ENCODE measurements around the gene DCC.

The DCC gene

GRCh38 chr18:52874774-52875173 is 534.8 kb downstream of the DCC start:
- no peaks in the 10 kb centered on the region for H3K27me3 ChIP-seq (ENCODE audit: control insufficient read depth, insufficient read depth, low read length)
- H3K27ac ChIP-seq (ENCODE audit: low read length) = no peak overlapping the region
- no peak overlapping the region for H3K4me3 ChIP-seq (ENCODE audit: low read length)
- no peaks in the 10 kb centered on the region for H3K36me3 ChIP-seq (ENCODE audit: control insufficient read depth, insufficient read depth, low read length)
- no CpG with 5 or more reads among the region's 3 CpGs for WGBS (ENCODE audit: insufficient coverage, insufficient read length)
- H3K9me3 ChIP-seq (ENCODE audit: control insufficient read depth, insufficient read depth, low read length) = no peaks in the 10 kb centered on the region
- DNase-seq (ENCODE audit: low read depth, low spot score) = no peak
- H3K4me1 ChIP-seq (ENCODE audit: control insufficient read depth, insufficient read depth, low read length) = peaks cover 3% of the 10 kb centered on the region

GRCh38 chr18:52875725-52876124 is 535.7 kb downstream of the DCC start:
- H3K4me1 ChIP-seq (ENCODE audit: control insufficient read depth, insufficient read depth, low read length) = no peaks in the 10 kb centered on the region
- no CpG with 5 or more reads among the region's 5 CpGs for WGBS (ENCODE audit: insufficient coverage, insufficient read length)

GRCh38 chr18:52888014-52888413 is 548.0 kb downstream of the DCC start:
- H3K27ac ChIP-seq (ENCODE audit: low read length) = no peak overlapping the region
- H3K36me3 ChIP-seq (ENCODE audit: control insufficient read depth, insufficient read depth, low read length) = no peaks in the 10 kb centered on the region
- no peaks in the 10 kb centered on the region for H3K4me1 ChIP-seq (ENCODE audit: control insufficient read depth, insufficient read depth, low read length)
- H3K27me3 ChIP-seq (ENCODE audit: control insufficient read depth, insufficient read depth, low read length) = no peaks in the 10 kb centered on the region
- no peaks in the 10 kb centered on the region for H3K9me3 ChIP-seq (ENCODE audit: control insufficient read depth, insufficient read depth, low read length)
- DNase-seq (ENCODE audit: low read depth, low spot score) = no peak
- H3K4me3 ChIP-seq (ENCODE audit: low read length) = no peak overlapping the region

More at GRCh38 chr18:52875725-52876124, 535.7 kb downstream of the DCC start:
- no peak overlapping the region for H3K27ac ChIP-seq (ENCODE audit: low read length)
- H3K36me3 ChIP-seq (ENCODE audit: control insufficient read depth, insufficient read depth, low read length) = no peaks in the 10 kb centered on the region
- H3K9me3 ChIP-seq (ENCODE audit: control insufficient read depth, insufficient read depth, low read length) = no peaks in the 10 kb centered on the region
- no peak for DNase-seq (ENCODE audit: low read depth, low spot score)
- no peaks in the 10 kb centered on the region for H3K27me3 ChIP-seq (ENCODE audit: control insufficient read depth, insufficient read depth, low read length)
- no peak overlapping the region for H3K4me3 ChIP-seq (ENCODE audit: low read length)

GRCh38 chr18:52894801-52895200 is 554.8 kb downstream of the DCC start:
- no peak for DNase-seq (ENCODE audit: low read depth, low spot score)
- Histone ChIP-seq H3K27ac (ENCODE audit: low read length) (no peak overlapping the region), H3K36me3 (ENCODE audit: control insufficient read depth, insufficient read depth, low read length) (no peaks in the 10 kb centered on the region), H3K4me3 (ENCODE audit: low read length) (no peak overlapping the region), H3K9me3 (ENCODE audit: control insufficient read depth, insufficient read depth, low read length) (no peaks in the 10 kb centered on the region), H3K4me1 (ENCODE audit: control insufficient read depth, insufficient read depth, low read length) (no peaks in the 10 kb centered on the region), H3K27me3 (ENCODE audit: control insufficient read depth, insufficient read depth, low read length) (no peaks in the 10 kb centered on the region)
- WGBS (ENCODE audit: insufficient coverage, insufficient read length) = no CpG with 5 or more reads among the region's 3 CpGs

- H3K27ac ChIP-seq (ENCODE audit: low read length) = no peak overlapping the region
- H3K4me1 ChIP-seq (ENCODE audit: control insufficient read depth, insufficient read depth, low read length) = no peaks in the 10 kb centered on the region
- no peaks in the 10 kb centered on the region for H3K27me3 ChIP-seq (ENCODE audit: control insufficient read depth, insufficient read depth, low read length)
- H3K9me3 ChIP-seq (ENCODE audit: control insufficient read depth, insufficient read depth, low read length) = no peaks in the 10 kb centered on the region
- H3K36me3 ChIP-seq (ENCODE audit: control insufficient read depth, insufficient read depth, low read length) = no peaks in the 10 kb centered on the region
- no peak for DNase-seq (ENCODE audit: low read depth, low spot score)
- no CpG with 5 or more reads among the region's 5 CpGs for WGBS (ENCODE audit: insufficient coverage, insufficient read length)
- no peak overlapping the region for H3K4me3 ChIP-seq (ENCODE audit: low read length)
Observed at GRCh38 chr18:52897611-52898484, 557.9 kb downstream of the DCC start.

- DNase-seq (ENCODE audit: low read depth, low spot score) = no peak
- Histone ChIP-seq H3K27ac (ENCODE audit: low read length) (no peak overlapping the region), H3K36me3 (ENCODE audit: control insufficient read depth, insufficient read depth, low read length) (no peaks in the 10 kb centered on the region), H3K4me3 (ENCODE audit: low read length) (no peak overlapping the region), H3K4me1 (ENCODE audit: control insufficient read depth, insufficient read depth, low read length) (no peaks in the 10 kb centered on the region), H3K9me3 (ENCODE audit: control insufficient read depth, insufficient read depth, low read length) (no peaks in the 10 kb centered on the region), H3K27me3 (ENCODE audit: control insufficient read depth, insufficient read depth, low read length) (no peaks in the 10 kb centered on the region)
- WGBS (ENCODE audit: insufficient coverage, insufficient read length) = no CpG with 5 or more reads among the region's 3 CpGs
Observed at GRCh38 chr18:52898485-52899058, 558.6 kb downstream of the DCC start.

- WGBS (ENCODE audit: insufficient coverage, insufficient read length) = no CpG with 5 or more reads among the region's 3 CpGs
- DNase-seq (ENCODE audit: low read depth, low spot score) = no peak
Observed at GRCh38 chr18:52902188-52902587, 562.2 kb downstream of the DCC start.

GRCh38 chr18:52903857-52904256 is 563.9 kb downstream of the DCC start:
- WGBS (ENCODE audit: insufficient coverage, insufficient read length) = no CpG with 5 or more reads among the region's 3 CpGs
- peak; percentile 27 for DNase-seq (ENCODE audit: low read depth, low spot score)
- Histone ChIP-seq H3K36me3 (ENCODE audit: control insufficient read depth, insufficient read depth, low read length) (no peaks in the 10 kb centered on the region), H3K27me3 (ENCODE audit: control insufficient read depth, insufficient read depth, low read length) (no peaks in the 10 kb centered on the region), H3K4me3 (ENCODE audit: low read length) (no peak overlapping the region), H3K27ac (ENCODE audit: low read length) (no peak overlapping the region), H3K9me3 (ENCODE audit: control insufficient read depth, insufficient read depth, low read length) (no peaks in the 10 kb centered on the region), H3K4me1 (ENCODE audit: control insufficient read depth, insufficient read depth, low read length) (no peaks in the 10 kb centered on the region)

More at GRCh38 chr18:52902188-52902587, 562.2 kb downstream of the DCC start:
- Histone ChIP-seq H3K4me3 (ENCODE audit: low read length) (no peak overlapping the region), H3K27ac (ENCODE audit: low read length) (no peak overlapping the region), H3K4me1 (ENCODE audit: control insufficient read depth, insufficient read depth, low read length) (no peaks in the 10 kb centered on the region), H3K27me3 (ENCODE audit: control insufficient read depth, insufficient read depth, low read length) (no peaks in the 10 kb centered on the region), H3K36me3 (ENCODE audit: control insufficient read depth, insufficient read depth, low read length) (no peaks in the 10 kb centered on the region), H3K9me3 (ENCODE audit: control insufficient read depth, insufficient read depth, low read length) (no peaks in the 10 kb centered on the region)

- no peaks in the 10 kb centered on the region for H3K27me3 ChIP-seq (ENCODE audit: control insufficient read depth, insufficient read depth, low read length)
- no peak overlapping the region for H3K27ac ChIP-seq (ENCODE audit: low read length)
- H3K36me3 ChIP-seq (ENCODE audit: control insufficient read depth, insufficient read depth, low read length) = no peaks in the 10 kb centered on the region
- no peak overlapping the region for H3K4me3 ChIP-seq (ENCODE audit: low read length)
- no peaks in the 10 kb centered on the region for H3K9me3 ChIP-seq (ENCODE audit: control insufficient read depth, insufficient read depth, low read length)
- H3K4me1 ChIP-seq (ENCODE audit: control insufficient read depth, insufficient read depth, low read length) = no peaks in the 10 kb centered on the region
- WGBS (ENCODE audit: insufficient coverage, insufficient read length) = no CpG with 5 or more reads among the region's 9 CpGs
- no peak for DNase-seq (ENCODE audit: low read depth, low spot score)
Observed at GRCh38 chr18:52907543-52908308, 567.7 kb downstream of the DCC start.

GRCh38 chr18:52914148-52914547 is 574.2 kb downstream of the DCC start:
- no peaks in the 10 kb centered on the region for H3K9me3 ChIP-seq (ENCODE audit: control insufficient read depth, insufficient read depth, low read length)
- no peaks in the 10 kb centered on the region for H3K36me3 ChIP-seq (ENCODE audit: control insufficient read depth, insufficient read depth, low read length)
- H3K4me3 ChIP-seq (ENCODE audit: low read length) = no peak overlapping the region
- WGBS (ENCODE audit: insufficient coverage, insufficient read length) = no CpG with 5 or more reads among the region's 3 CpGs
- no peaks in the 10 kb centered on the region for H3K4me1 ChIP-seq (ENCODE audit: control insufficient read depth, insufficient read depth, low read length)
- no peaks in the 10 kb centered on the region for H3K27me3 ChIP-seq (ENCODE audit: control insufficient read depth, insufficient read depth, low read length)
- no peak for DNase-seq (ENCODE audit: low read depth, low spot score)
- H3K27ac ChIP-seq (ENCODE audit: low read length) = no peak overlapping the region
